ENCODE measurements around the gene KRTAP5-4. TPM values are rescaled to one million over a fixed set of nuclear protein-coding genes. Genes with fewer than 3 reads are reported as not detected.
"Not testable (repeated sequence)": the region's sequence is repeated elsewhere in the genome, so short reads cannot be mapped to it uniquely, and the experiment has no call there.

The KRTAP5-4 gene
- total RNA-seq, 1 donor from 2014 or later = not detected

- no peak overlapping the region for H3K4me3 ChIP-seq
- H3K27ac ChIP-seq (replicated peaks) = no peak overlapping the region
- no peak for DNase-seq
- intact Hi-C loops (cut with micrococcal nuclease) = no loop called here
- peaks cover 12% of the 10 kb centered on the region for H3K4me1 ChIP-seq
- H3K27me3 ChIP-seq (ENCODE audit: low read depth) = peaks cover 41% of the 10 kb centered on the region
- no peaks in the 10 kb centered on the region for H3K9me3 ChIP-seq (replicated peaks)
- no peak for TF ChIP-seq CTCF (IDR thresholded peaks at IDR 0.05; ENCODE audit: borderline replicate concordance)
- H3K36me3 ChIP-seq = no peaks in the 10 kb centered on the region
Measured at GRCh38 chr11:1597331-1597993, 24.5 kb downstream of the KRTAP5-4 start.

- Histone ChIP-seq H3K4me1 (peaks cover 12% of the 10 kb centered on the region), H3K27me3 (ENCODE audit: low read depth) (peaks cover 33% of the 10 kb centered on the region)
- intact Hi-C loops (cut with micrococcal nuclease); H3K27ac ChIP-seq (replicated peaks); DNase-seq; H3K9me3 ChIP-seq (replicated peaks); H3K4me3 ChIP-seq; H3K36me3 ChIP-seq: not testable (repeated sequence)
Measured at GRCh38 chr11:1596576-1597121, 25.3 kb downstream of the KRTAP5-4 start.

- DNase-seq; H3K4me3 ChIP-seq; H3K27ac ChIP-seq (replicated peaks); intact Hi-C loops (cut with micrococcal nuclease); H3K9me3 ChIP-seq (replicated peaks); H3K36me3 ChIP-seq: not testable (repeated sequence)
- H3K27me3 ChIP-seq (ENCODE audit: low read depth) = peaks cover 32% of the 10 kb centered on the region
- peaks cover 12% of the 10 kb centered on the region for H3K4me1 ChIP-seq
Measured at GRCh38 chr11:1595994-1596575, 25.9 kb downstream of the KRTAP5-4 start.

- peaks cover 13% of the 10 kb centered on the region for H3K27me3 ChIP-seq (ENCODE audit: low read depth)
- no peak for DNase-seq
- no peaks in the 10 kb centered on the region for H3K9me3 ChIP-seq (replicated peaks)
Measured at GRCh38 chr11:1592628-1593027, 29.3 kb downstream of the KRTAP5-4 start.

GRCh38 chr11:1589996-1590395 lies 31.9 kb downstream of the KRTAP5-4 start:
- no peak for DNase-seq
- TF ChIP-seq CTCF (IDR thresholded peaks at IDR 0.05; ENCODE audit: borderline replicate concordance) = no peak
- no peaks in the 10 kb centered on the region for H3K9me3 ChIP-seq (replicated peaks)
- intact Hi-C loops (cut with micrococcal nuclease) = no loop called here
- no peak overlapping the region for H3K4me3 ChIP-seq
- no peaks in the 10 kb centered on the region for H3K36me3 ChIP-seq
- no peaks in the 10 kb centered on the region for H3K27me3 ChIP-seq (ENCODE audit: low read depth)
- H3K4me1 ChIP-seq = peaks cover 7% of the 10 kb centered on the region
- H3K27ac ChIP-seq (replicated peaks) = peak overlapping the region; percentile 60

More at GRCh38 chr11:1592628-1593027, 29.3 kb downstream of the KRTAP5-4 start:
- Histone ChIP-seq H3K4me1 (peaks cover 20% of the 10 kb centered on the region), H3K4me3 (no peak overlapping the region), H3K27ac (replicated peaks) (no peak overlapping the region), H3K36me3 (no peaks in the 10 kb centered on the region)
- no peak for TF ChIP-seq CTCF (IDR thresholded peaks at IDR 0.05; ENCODE audit: borderline replicate concordance)
- intact Hi-C loops (cut with micrococcal nuclease) = no loop called here

- intact Hi-C loops (cut with micrococcal nuclease); H3K27me3 ChIP-seq (ENCODE audit: low read depth): not testable (repeated sequence)
Measured at GRCh38 chr11:1589191-1589963, 32.6 kb downstream of the KRTAP5-4 start.

More at GRCh38 chr11:1589191-1589963, 32.6 kb downstream of the KRTAP5-4 start:
- peak overlapping the region; percentile 60 for H3K27ac ChIP-seq (replicated peaks)
- not testable (repeated sequence) for H3K36me3 ChIP-seq; H3K4me3 ChIP-seq; H3K4me1 ChIP-seq; DNase-seq; H3K9me3 ChIP-seq (replicated peaks)
